HG02884 (cell line): Measurements from ENCODE around the gene MYO1E.
A peak's percentile ranks its signal among the peaks of the same experiment; 100 is the strongest.

ENCODE experiments used
- ATAC-seq: cut with Tn5 transposase; IDR thresholded peaks from one replicate; pipeline ENCODE4 v1.9.1; 2021; ENCODE audit warnings: mild to moderate bottlenecking, moderate library complexity; ENCODE audit not compliant: unreplicated experiment

MYO1E gene

GRCh38 chr15:59105854-59106253 lies 266.8 kb downstream of the MYO1E start:
- no peak for ATAC-seq

GRCh38 chr15:59104912-59105732 lies 267.5 kb downstream of the MYO1E start, which contains the start of gene CCNB2:
Gene CCNB2, plus strand, starts transcription at chr15:59105146. Its CDS starts 123 bp downstream, at chr15:59105269.
- ATAC-seq: peak; percentile 98

- no peak for ATAC-seq
These were observed 268.1 kb downstream of the MYO1E start for GRCh38 chr15:59104602-59104911.

- ATAC-seq: no peak
These were observed 273.4 kb downstream of the MYO1E start for GRCh38 chr15:59099162-59099685.

- no peak for ATAC-seq
These were observed 276.2 kb downstream of the MYO1E start for GRCh38 chr15:59096429-59096828.

- ATAC-seq: no peak
These were observed 278.6 kb downstream of the MYO1E start for GRCh38 chr15:59094077-59094476.

GRCh38 chr15:59087731-59088130 lies 284.9 kb downstream of the MYO1E start:
- no peak for ATAC-seq
